H9 (cell line): ENCODE results near the gene GATD1. TPM values are rescaled to one million over a fixed set of nuclear protein-coding genes. Genes with fewer than 3 reads are reported as not detected.
A peak's percentile ranks its signal among the peaks of the same experiment; 100 is the strongest.

ENCODE experiments used
- DNase-seq: peaks from one replicate; pipeline ENCODE4 v3.0.0-alpha.2; 2017
- H2AFZ ChIP-seq: one replicate; pipeline ENCODE4 v1.6.1; 2013; ENCODE audit warnings: mild to moderate bottlenecking, low read length, control low read depth, moderate library complexity
- H2AK5ac ChIP-seq: 2 replicates; pipeline ENCODE4 v1.6.1; 2013; ENCODE audit warnings: low read length, control low read depth, mixed read lengths; ENCODE audit not compliant: insufficient read length
- H2BK120ac ChIP-seq: one replicate; pipeline ENCODE4 v1.6.1; 2013; ENCODE audit warnings: low read depth, mild to moderate bottlenecking, low read length, control low read depth, inconsistent platforms; ENCODE audit not compliant: poor library complexity, severe bottlenecking
- H2BK12ac ChIP-seq: 2 replicates; pipeline ENCODE4 v1.6.1; 2013; ENCODE audit warnings: low read length, control low read depth, mixed read lengths, low read depth; ENCODE audit not compliant: insufficient read length
- H2BK15ac ChIP-seq: 2 replicates; pipeline ENCODE4 v1.6.1; 2013; ENCODE audit warnings: low read depth, low read length, control low read depth
- H2BK20ac ChIP-seq: one replicate; pipeline ENCODE4 v1.6.1; 2013; ENCODE audit warnings: low read depth, mild to moderate bottlenecking, low read length, control low read depth, inconsistent platforms; ENCODE audit not compliant: poor library complexity, severe bottlenecking
- H2BK5ac ChIP-seq: 2 replicates; pipeline ENCODE4 v1.6.1; 2013; ENCODE audit warnings: low read length, control low read depth, mixed read lengths; ENCODE audit not compliant: insufficient read length
- H3K14ac ChIP-seq: 2 replicates; pipeline ENCODE4 v1.6.1; 2013; ENCODE audit warnings: low read length, control low read depth; ENCODE audit not compliant: insufficient read depth
- H3K18ac ChIP-seq: 2 replicates; pipeline ENCODE4 v1.6.1; 2013; ENCODE audit warnings: low read depth, mild to moderate bottlenecking, mixed read lengths, low read length, control low read depth; ENCODE audit not compliant: insufficient read length
- H3K23ac ChIP-seq: 2 replicates; pipeline ENCODE4 v1.6.1; 2013; ENCODE audit warnings: low read length, control low read depth, mixed read lengths, low read depth; ENCODE audit not compliant: insufficient read length
- H3K23me2 ChIP-seq: 2 replicates; pipeline ENCODE4 v1.6.1; 2013; ENCODE audit warnings: low read depth, mild to moderate bottlenecking, mixed read lengths, low read length, control low read depth; ENCODE audit not compliant: insufficient read length, poor library complexity, severe bottlenecking
- H3K27ac ChIP-seq: 2 replicates; pipeline ENCODE4 v1.5.1; 2013; ENCODE audit warnings: low read length, control low read depth, mixed read lengths, low read depth; ENCODE audit not compliant: insufficient read length
- H3K27me3 ChIP-seq: 2 replicates; pipeline ENCODE4 v1.6.1; 2013; ENCODE audit warnings: low read length, control low read depth, inconsistent platforms; ENCODE audit not compliant: insufficient read depth
- H3K4ac ChIP-seq: 2 replicates; pipeline ENCODE4 v1.6.1; 2013; ENCODE audit warnings: low read depth, mild to moderate bottlenecking, control low read depth, inconsistent platforms, low read length, moderate library complexity
- H3K4me1 ChIP-seq: 2 replicates; pipeline ENCODE4 v1.6.1; 2013; ENCODE audit warnings: low read length, control low read depth, inconsistent platforms; ENCODE audit not compliant: insufficient read depth
- H3K4me2 ChIP-seq: 2 replicates; pipeline ENCODE4 v1.6.1; 2013; ENCODE audit warnings: low read length, control low read depth, mixed read lengths; ENCODE audit not compliant: insufficient read length, insufficient read depth
- H3K56ac ChIP-seq: 2 replicates; pipeline ENCODE4 v1.6.1; 2013; ENCODE audit warnings: low read depth, mild to moderate bottlenecking, mixed read lengths, low read length, control low read depth; ENCODE audit not compliant: insufficient read length
- H3K79me1 ChIP-seq: 2 replicates; pipeline ENCODE4 v1.6.1; 2013; ENCODE audit warnings: low read depth, mild to moderate bottlenecking, moderate library complexity, low read length, control low read depth, inconsistent platforms; ENCODE audit not compliant: insufficient read depth, poor library complexity, severe bottlenecking
- H3K79me2 ChIP-seq: 2 replicates; pipeline ENCODE4 v1.6.1; 2013; ENCODE audit warnings: low read length, control low read depth, inconsistent platforms; ENCODE audit not compliant: insufficient read depth
- H3K9ac ChIP-seq: 2 replicates; pipeline ENCODE4 v1.6.1; 2013; ENCODE audit warnings: low read length, control low read depth, mixed read lengths; ENCODE audit not compliant: insufficient read length; ENCODE audit errors: extremely low read depth
- H3K9me3 ChIP-seq: one replicate; pipeline ENCODE4 v1.6.1; 2013; ENCODE audit warnings: low read depth, low read length, inconsistent platforms; ENCODE audit not compliant: control insufficient read depth
- H3T11ph ChIP-seq: one replicate; pipeline ENCODE4 v1.6.1; 2013; ENCODE audit warnings: mild to moderate bottlenecking, low read length, control low read depth, inconsistent platforms
- H4K20me1 ChIP-seq: one replicate; pipeline ENCODE4 v1.6.1; 2013; ENCODE audit not compliant: control insufficient read depth, insufficient read length, insufficient read depth
- H4K5ac ChIP-seq: 2 replicates; pipeline ENCODE4 v1.6.1; 2013; ENCODE audit warnings: low read depth, mild to moderate bottlenecking, mixed read lengths, low read length, control low read depth; ENCODE audit not compliant: insufficient read length
- H4K8ac ChIP-seq: replicated peaks from 2 replicates; pipeline ENCODE4 v1.6.1; 2013; ENCODE audit warnings: low read length, control low read depth, mixed read lengths, low read depth; ENCODE audit not compliant: insufficient read length
- H4K91ac ChIP-seq: 2 replicates; pipeline ENCODE4 v1.6.1; 2013; ENCODE audit warnings: low read depth, mild to moderate bottlenecking, moderate library complexity, mixed read lengths, low read length, control low read depth; ENCODE audit not compliant: insufficient read length
- H3K27ac Mint-ChIP-seq, 3 experiments: 2 replicates in 2 of 3; 3 replicates in 1 of 3; pipeline ENCODE4 v1.8.0; 2020 to 2021; ENCODE audit warnings: mixed read lengths in 3 of 3, mild to moderate bottlenecking in 1 of 3, moderate library complexity in 1 of 3
- H3K27me3 Mint-ChIP-seq: 2 replicates; pipeline ENCODE4 v1.8.0; 2021; ENCODE audit warnings: low read depth, mild to moderate bottlenecking, moderate library complexity, mixed read lengths
- H3K36me3 Mint-ChIP-seq, 3 experiments: 2 replicates in 2 of 3; 3 replicates in 1 of 3; pipeline ENCODE4 v1.8.0; 2020 to 2021; ENCODE audit warnings: low read depth in 3 of 3, mixed read lengths in 3 of 3; ENCODE audit not compliant: insufficient read depth in 1 of 3
- H3K4me1 Mint-ChIP-seq, 2 experiments: 2 replicates each; pipeline ENCODE4 v1.8.0; 2020; ENCODE audit warnings: mixed read lengths in 2 of 2
- H3K4me3 Mint-ChIP-seq, 2 experiments: 2 replicates in 1 of 2; 3 replicates in 1 of 2; pipeline ENCODE4 v1.8.0; 2020 to 2021; ENCODE audit warnings: mild to moderate bottlenecking in 2 of 2, mixed read lengths in 2 of 2, moderate library complexity in 1 of 2
- H3K9me3 Mint-ChIP-seq, 2 experiments: 2 replicates in 1 of 2; 3 replicates in 1 of 2; pipeline ENCODE4 v1.8.0; 2020; ENCODE audit warnings: mild to moderate bottlenecking in 2 of 2, mixed read lengths in 2 of 2, moderate library complexity in 1 of 2
- WGBS: extraction: QIAGEN DNeasy Blood & Tissue Kit; methylation state at CpG from one replicate; pipeline ENCODE4 v1.1.7; 2013; ENCODE audit warnings: missing lambda C conversion rate, low lambda C conversion rate, mixed read lengths; ENCODE audit not compliant: insufficient read length; ENCODE audit errors: extremely low coverage; 5-methylcytosine and 5-hydroxymethylcytosine counted together
- total RNA-seq: library from RNA; stranded (reverse); gene quantifications from 2 replicates; pipeline ENCODE4 v1.2.1, GENCODE V29; 2021
- TF ChIP-seq, protein P1 (sequence below): fragments of 200-600 bp; sonication (generic); conservative IDR thresholded peaks from 3 replicates; pipeline ENCODE4 v1.8.0; 2021; ENCODE audit warnings: antibody characterized with exemption, mild to moderate bottlenecking

The GATD1 gene
- total RNA-seq, 1 experiment from 2014 or later, result 60.0 TPM

DNA sequence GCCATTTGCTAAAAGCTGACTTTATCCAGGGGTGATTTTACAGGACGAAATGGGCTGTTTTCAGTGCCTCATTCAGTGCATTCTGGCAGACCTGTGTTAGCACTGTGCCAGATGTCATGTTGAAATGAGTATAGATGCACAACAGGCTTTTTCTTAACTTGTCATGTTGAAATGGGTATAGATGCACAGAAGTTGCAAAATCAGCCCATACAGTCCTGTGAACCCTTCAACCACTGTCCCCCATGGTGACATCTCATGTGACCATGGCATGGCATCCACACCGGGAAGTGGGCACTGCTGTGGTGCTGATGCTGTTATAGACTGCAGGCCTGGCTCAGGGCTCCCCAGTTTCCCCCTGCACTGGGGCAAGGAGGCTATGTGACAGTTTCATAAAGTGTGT lies 27.6 kb downstream of the GATD1 start:
- Histone ChIP-seq H3K9me3 (no peaks in the 10 kb centered on the region), H4K5ac (no peak overlapping the region), H2BK5ac (no peak overlapping the region), H3K14ac (no peak overlapping the region), H3K4me2 (no peak overlapping the region), H4K91ac (no peak overlapping the region), H3K27ac (no peak overlapping the region), H2BK120ac (no peak overlapping the region), H3K56ac (no peak overlapping the region), H4K20me1 (no peaks in the 10 kb centered on the region), H3T11ph (no peak overlapping the region), H3K79me1 (peaks cover 12% of the 10 kb centered on the region), H3K27me3 (no peaks in the 10 kb centered on the region), H2BK12ac (no peak overlapping the region), H2BK15ac (no peak overlapping the region), H3K23ac (no peak overlapping the region), H2AFZ (no peak overlapping the region), H3K18ac (no peak overlapping the region), H3K4ac (no peak overlapping the region), H3K23me2 (peaks cover 10% of the 10 kb centered on the region), H4K8ac (no peak overlapping the region), H3K4me1 (no peaks in the 10 kb centered on the region; the same call in 1 of the 2 replicates), H2BK20ac (no peak overlapping the region), H3K9ac (no peak overlapping the region), H3K79me2 (peaks cover 46% of the 10 kb centered on the region), H2AK5ac (no peak overlapping the region)
- no peaks in the 10 kb centered on the region for H3K27me3 Mint-ChIP-seq
- TF ChIP-seq, protein P1, sequence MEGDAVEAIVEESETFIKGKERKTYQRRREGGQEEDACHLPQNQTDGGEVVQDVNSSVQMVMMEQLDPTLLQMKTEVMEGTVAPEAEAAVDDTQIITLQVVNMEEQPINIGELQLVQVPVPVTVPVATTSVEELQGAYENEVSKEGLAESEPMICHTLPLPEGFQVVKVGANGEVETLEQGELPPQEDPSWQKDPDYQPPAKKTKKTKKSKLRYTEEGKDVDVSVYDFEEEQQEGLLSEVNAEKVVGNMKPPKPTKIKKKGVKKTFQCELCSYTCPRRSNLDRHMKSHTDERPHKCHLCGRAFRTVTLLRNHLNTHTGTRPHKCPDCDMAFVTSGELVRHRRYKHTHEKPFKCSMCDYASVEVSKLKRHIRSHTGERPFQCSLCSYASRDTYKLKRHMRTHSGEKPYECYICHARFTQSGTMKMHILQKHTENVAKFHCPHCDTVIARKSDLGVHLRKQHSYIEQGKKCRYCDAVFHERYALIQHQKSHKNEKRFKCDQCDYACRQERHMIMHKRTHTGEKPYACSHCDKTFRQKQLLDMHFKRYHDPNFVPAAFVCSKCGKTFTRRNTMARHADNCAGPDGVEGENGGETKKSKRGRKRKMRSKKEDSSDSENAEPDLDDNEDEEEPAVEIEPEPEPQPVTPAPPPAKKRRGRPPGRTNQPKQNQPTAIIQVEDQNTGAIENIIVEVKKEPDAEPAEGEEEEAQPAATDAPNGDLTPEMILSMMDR, result no peak
- no CpG with 5 or more reads among the region's 2 CpGs for WGBS
- peak overlapping the region in 1 of 3 experiments; percentile 23; a peak in 1 of 7 replicates for H3K27ac Mint-ChIP-seq
- H3K4me1 Mint-ChIP-seq, result peaks cover 18 to 26% of the 10 kb centered on the region in 2 experiments
- H3K36me3 Mint-ChIP-seq, result peaks cover 8 to 24% (median 16%) of the 10 kb centered on the region in 3 experiments
- no peak for DNase-seq
- H3K9me3 Mint-ChIP-seq, result no peaks in the 10 kb centered on the region
- H3K4me3 Mint-ChIP-seq, result peak overlapping the region; percentile 44 to 46; a peak in 3 of 5 replicates
